Mesothelial cell of epicardium (in vitro differentiated cells): Measurements from ENCODE around the gene NOTCH3. TPM values are rescaled to one million over a fixed set of nuclear protein-coding genes. Genes with fewer than 3 reads are reported as not detected.

ENCODE experiments used
- DNase-seq, 2 experiments: peaks; one replicate each; pipeline ENCODE4 v3.0.0; 2021; ENCODE audit warnings: low spot score in 2 of 2; ENCODE audit not compliant: unreplicated experiment in 2 of 2
- H3K27ac Mint-ChIP-seq: 2 replicates; pipeline ENCODE4 v1.8.0; 2021; ENCODE audit warnings: mixed read lengths
- H3K27me3 Mint-ChIP-seq: 2 replicates; pipeline ENCODE4 v1.8.0; 2021; ENCODE audit warnings: low read depth, mixed read lengths
- H3K36me3 Mint-ChIP-seq: 2 replicates; pipeline ENCODE4 v1.8.0; 2021; ENCODE audit warnings: mixed read lengths
- H3K4me1 Mint-ChIP-seq: 2 replicates; pipeline ENCODE4 v1.8.0; 2021; ENCODE audit warnings: mixed read lengths
- H3K4me3 Mint-ChIP-seq: 2 replicates; pipeline ENCODE4 v1.8.0; 2021; ENCODE audit warnings: mild to moderate bottlenecking, moderate library complexity, mixed read lengths
- H3K9me3 Mint-ChIP-seq: 2 replicates; pipeline ENCODE4 v1.8.0; 2021; ENCODE audit warnings: mixed read lengths
- CTCF ChIP-seq: fragments of 200-600 bp; sonication (generic); IDR thresholded peaks from one replicate; pipeline ENCODE4 v1.5.0; 2021; ENCODE audit warnings: antibody characterized with exemption; ENCODE audit not compliant: unreplicated experiment
- total RNA-seq: library from RNA; stranded (reverse); gene quantifications from 3 replicates; pipeline ENCODE4 v1.2.1, GENCODE V29; 2021

The NOTCH3 gene
- total RNA-seq, 1 donor from 2014 or later = 204 TPM

- H3K27me3 Mint-ChIP-seq = peaks cover 4% of the 10 kb centered on the region
- DNase-seq = no peak
- no peak overlapping the region for H3K4me3 Mint-ChIP-seq
- H3K9me3 Mint-ChIP-seq = peaks cover 17% of the 10 kb centered on the region
- TF ChIP-seq CTCF = no peak
- peaks cover 3% of the 10 kb centered on the region for H3K36me3 Mint-ChIP-seq
- H3K27ac Mint-ChIP-seq = no peak overlapping the region
- no peaks in the 10 kb centered on the region for H3K4me1 Mint-ChIP-seq
Measured at GRCh38 chr19:15137777-15138176, 63.0 kb downstream of the NOTCH3 start.

GRCh38 chr19:15136234-15136954, 64.4 kb downstream of the NOTCH3 start:
- TF ChIP-seq CTCF = no peak
- H3K27me3 Mint-ChIP-seq = no peaks in the 10 kb centered on the region
- no peak overlapping the region for H3K27ac Mint-ChIP-seq
- peaks cover 17% of the 10 kb centered on the region for H3K9me3 Mint-ChIP-seq
- no peaks in the 10 kb centered on the region for H3K4me1 Mint-ChIP-seq
- no peak for DNase-seq
- H3K36me3 Mint-ChIP-seq = peaks cover 3% of the 10 kb centered on the region
- H3K4me3 Mint-ChIP-seq = no peak overlapping the region

- Mint-ChIP-seq H3K4me3 (no peak overlapping the region), H3K9me3 (no peaks in the 10 kb centered on the region), H3K36me3 (no peaks in the 10 kb centered on the region), H3K27ac (no peak overlapping the region), H3K4me1 (peaks cover 15% of the 10 kb centered on the region), H3K27me3 (no peaks in the 10 kb centered on the region)
- TF ChIP-seq CTCF = no peak
- DNase-seq = no peak
Measured at GRCh38 chr19:15129856-15130585, 70.8 kb downstream of the NOTCH3 start.

- Mint-ChIP-seq H3K9me3 (no peaks in the 10 kb centered on the region), H3K4me1 (peaks cover 25% of the 10 kb centered on the region), H3K36me3 (no peaks in the 10 kb centered on the region), H3K4me3 (no peak overlapping the region), H3K27me3 (no peaks in the 10 kb centered on the region), H3K27ac (no peak overlapping the region)
- no peak for TF ChIP-seq CTCF
- DNase-seq = no peak
Measured at GRCh38 chr19:15128162-15128770, 72.5 kb downstream of the NOTCH3 start.

GRCh38 chr19:15126131-15126910, 74.5 kb downstream of the NOTCH3 start:
- H3K27ac Mint-ChIP-seq = peak overlapping the region; percentile 66
- DNase-seq = no peak
- peaks cover 25% of the 10 kb centered on the region for H3K4me1 Mint-ChIP-seq
- no peaks in the 10 kb centered on the region for H3K27me3 Mint-ChIP-seq
- no peak for TF ChIP-seq CTCF
- no peaks in the 10 kb centered on the region for H3K9me3 Mint-ChIP-seq
- H3K36me3 Mint-ChIP-seq = peaks cover 5% of the 10 kb centered on the region
- H3K4me3 Mint-ChIP-seq = no peak overlapping the region
